Activated T-cell treated with anti-CD3 and anti-CD28 coated beads, Interleukin-2, amount 50 U/mL, for 72 hours (primary cell): ENCODE data around the gene SUMO4. TPM values are rescaled to one million over a fixed set of nuclear protein-coding genes. Genes with fewer than 3 reads are reported as not detected.
A peak's percentile ranks its signal among the peaks of the same experiment; 100 is the strongest.

Experiments
- ATAC-seq, 2 donors: fragments of 150-1000 bp; cut with Tn5 transposase; replicated peaks in 1 of 2; 2 replicates each; pipeline ENCODE4 v1.10.0; 2021; ENCODE audit warnings: moderate library complexity in 2 of 2, mild to moderate bottlenecking in 1 of 2
- DNase-seq, 2 donors: peaks; one replicate each; pipeline ENCODE4 v3.0.0; 2021 to 2022; ENCODE audit warnings: mixed read lengths in 1 of 2
- H3K27ac Mint-ChIP-seq: one replicate; pipeline ENCODE4 v1.8.0; 2022; ENCODE audit warnings: mild to moderate bottlenecking, moderate library complexity, mixed read lengths
- H3K27me3 Mint-ChIP-seq: one replicate; pipeline ENCODE4 v1.8.0; 2022; ENCODE audit warnings: low read depth, mixed read lengths
- H3K36me3 Mint-ChIP-seq, 2 donors: one replicate each; pipeline ENCODE4 v1.8.0; 2022; ENCODE audit warnings: mixed read lengths in 2 of 2, mild to moderate bottlenecking in 1 of 2; ENCODE audit not compliant: insufficient read depth in 2 of 2
- H3K4me1 Mint-ChIP-seq: one replicate; pipeline ENCODE4 v1.8.0; 2022; ENCODE audit warnings: low read depth, mixed read lengths
- H3K4me3 Mint-ChIP-seq, 2 donors: one replicate each; pipeline ENCODE4 v1.8.0; 2022; ENCODE audit warnings: mild to moderate bottlenecking in 2 of 2, mixed read lengths in 2 of 2, moderate library complexity in 2 of 2
- H3K9me3 Mint-ChIP-seq, 2 donors: one replicate each; pipeline ENCODE4 v1.8.0; 2022; ENCODE audit warnings: mixed read lengths in 2 of 2
- total RNA-seq, 2 donors: library from RNA; stranded (reverse); gene quantifications; one replicate each; pipeline ENCODE4 v1.2.3, GENCODE V29; 2022

The SUMO4 gene
- total RNA-seq: 1 to 10 TPM; 5.4 to 7.2 TPM

DNA sequence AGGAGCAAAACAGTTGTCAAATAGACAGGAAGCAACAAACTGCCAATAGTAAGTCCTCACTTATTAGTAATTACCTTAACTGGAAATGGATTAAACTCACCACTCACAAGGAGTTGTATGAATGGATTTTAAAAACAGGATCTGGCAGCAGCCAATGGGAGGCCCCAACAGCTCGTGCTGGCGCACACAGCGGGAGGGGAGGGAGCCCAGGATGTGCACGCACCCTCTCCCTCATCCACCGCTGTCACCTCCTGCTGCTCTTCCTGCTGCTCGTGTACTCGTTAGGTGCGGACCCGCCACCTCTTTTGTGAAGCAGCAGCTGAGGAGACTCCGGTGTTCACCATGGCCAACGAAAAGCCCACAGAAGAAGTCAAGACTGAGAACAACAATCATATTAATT lies at the start of gene SUMO4:
SUMO4 (plus strand) TSS at position 213 of the 400 bp plus-strand sequence; CDS start at position 343, 130 bp downstream.
- Mint-ChIP-seq H3K4me3 (no peak within 1 kb of the TSS), H3K9me3 (peaks cover 0 to 1% of the 10 kb centered on the region in 2 donors), H3K27ac (peak within 1 kb of the TSS; percentile 42), H3K27me3 (no peaks in the 10 kb centered on the region), H3K4me1 (peaks cover 31% of the 10 kb centered on the region), H3K36me3 (peaks cover 35 to 72% of the 10 kb centered on the region in 2 donors)
- ATAC-seq (no peak), DNase-seq (no peak)

DNA sequence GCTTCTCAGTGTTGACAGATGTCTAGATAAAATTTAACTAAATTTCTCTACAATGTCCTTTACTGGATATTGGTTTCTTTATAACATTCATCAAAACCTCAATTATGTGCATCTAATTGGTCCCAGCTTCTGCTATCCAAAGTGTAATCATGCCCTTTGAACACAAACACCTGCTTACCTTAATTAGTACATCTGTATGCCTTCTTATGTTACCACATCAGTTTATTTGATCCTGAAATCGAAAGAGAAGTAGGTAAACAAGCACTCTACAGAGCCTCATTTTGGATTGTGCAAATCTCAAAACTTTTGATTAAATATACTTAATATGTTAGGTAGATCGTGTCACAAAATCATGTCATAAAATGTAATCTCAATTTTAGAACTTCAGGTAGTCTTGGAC lies 46.1 kb upstream of the SUMO4 start:
- peaks cover 81% of the 10 kb centered on the region for H3K4me1 Mint-ChIP-seq
- no peaks in the 10 kb centered on the region for H3K27me3 Mint-ChIP-seq
- no peak overlapping the region for H3K27ac Mint-ChIP-seq
- no peak overlapping the region for H3K4me3 Mint-ChIP-seq
- ATAC-seq: no peak
- H3K9me3 Mint-ChIP-seq: no peaks in the 10 kb centered on the region
- H3K36me3 Mint-ChIP-seq: peaks cover 2 to 6% of the 10 kb centered on the region in 2 donors
- no peak for DNase-seq

DNA sequence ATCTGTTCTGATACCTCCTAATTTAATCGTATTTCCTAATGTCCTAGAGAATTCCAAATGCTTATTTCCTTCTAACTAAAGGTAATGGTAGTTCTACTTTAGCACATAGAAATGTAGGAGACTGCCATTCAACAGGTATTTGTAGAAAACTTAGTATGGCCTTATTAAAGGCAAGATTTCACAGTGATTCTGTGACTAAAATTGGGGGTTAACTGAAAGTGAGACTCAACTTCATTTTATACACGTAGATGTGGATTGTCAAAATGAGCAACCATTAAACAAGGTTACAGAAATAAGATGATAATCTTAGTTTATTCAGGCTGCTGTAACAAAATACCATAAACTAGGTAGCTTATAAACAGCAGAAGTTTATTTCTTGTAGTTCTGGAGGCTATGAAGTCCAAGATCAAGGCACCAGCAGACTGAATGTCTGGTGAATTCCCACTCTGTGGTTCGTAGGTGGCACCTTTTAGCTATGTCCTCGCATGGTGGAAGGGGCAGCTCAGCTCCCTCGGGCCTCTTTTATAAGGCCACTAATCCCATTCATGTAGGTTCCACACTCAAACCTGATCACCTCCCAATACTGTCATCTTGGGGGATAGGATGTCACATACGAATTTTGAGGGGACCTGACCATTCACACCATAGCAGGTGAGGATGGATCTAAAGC lies 43.8 kb upstream of the SUMO4 start:
- Mint-ChIP-seq H3K4me3 (peak overlapping the region in 1 of 2 donors; percentile 19), H3K36me3 (peaks cover 9 to 17% of the 10 kb centered on the region in 2 donors), H3K4me1 (peaks cover 78% of the 10 kb centered on the region), H3K27ac (peak overlapping the region; percentile 14), H3K27me3 (no peaks in the 10 kb centered on the region), H3K9me3 (no peaks in the 10 kb centered on the region)
- no peak for ATAC-seq
- no peak for DNase-seq

DNA sequence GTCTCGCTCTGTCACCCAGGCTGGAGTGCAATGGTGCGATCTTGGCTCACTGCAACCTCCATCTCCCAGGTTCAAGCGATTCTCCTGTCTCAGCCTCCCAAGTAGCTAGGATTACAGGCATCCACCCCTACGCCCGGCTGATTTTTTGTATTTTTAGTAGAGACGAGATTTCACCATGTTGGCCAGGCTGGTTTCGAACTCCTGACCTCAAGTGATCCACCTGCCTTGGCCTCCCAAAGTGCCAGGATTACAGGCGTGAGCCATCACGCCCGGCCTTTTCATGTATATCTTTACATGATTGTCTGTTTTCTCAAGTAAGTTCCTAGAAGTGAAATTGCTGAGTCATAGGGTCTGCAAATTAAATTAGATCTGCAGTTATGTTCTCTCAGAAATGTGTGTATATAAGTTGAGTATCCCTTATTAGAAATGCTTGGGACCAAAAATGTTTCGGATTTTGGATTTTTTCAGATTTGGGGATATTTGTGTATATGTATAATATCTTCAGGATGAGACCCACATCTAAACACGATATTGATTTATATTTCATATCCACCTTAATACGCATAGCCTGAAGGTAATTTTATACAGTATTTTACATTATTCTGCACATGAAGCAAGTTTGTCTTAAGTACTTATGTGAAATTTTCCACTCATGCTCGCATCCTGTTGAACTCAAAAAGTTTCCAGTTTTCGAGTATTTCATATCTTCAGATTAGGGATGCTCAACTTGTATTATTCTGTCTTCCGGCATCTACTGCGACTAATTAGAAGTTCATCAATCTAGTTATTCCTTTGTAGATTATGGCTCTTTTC lies 42.1 kb upstream of the SUMO4 start:
- DNase-seq (no peak), ATAC-seq (no peak)
- Mint-ChIP-seq H3K4me3 (peak overlapping the region in 1 of 2 donors; percentile 47), H3K27me3 (no peaks in the 10 kb centered on the region), H3K4me1 (peaks cover 83% of the 10 kb centered on the region), H3K9me3 (peaks cover 1 to 4% of the 10 kb centered on the region in 2 donors), H3K36me3 (peaks cover 18 to 25% of the 10 kb centered on the region in 2 donors), H3K27ac (peak overlapping the region; percentile 75)

DNA sequence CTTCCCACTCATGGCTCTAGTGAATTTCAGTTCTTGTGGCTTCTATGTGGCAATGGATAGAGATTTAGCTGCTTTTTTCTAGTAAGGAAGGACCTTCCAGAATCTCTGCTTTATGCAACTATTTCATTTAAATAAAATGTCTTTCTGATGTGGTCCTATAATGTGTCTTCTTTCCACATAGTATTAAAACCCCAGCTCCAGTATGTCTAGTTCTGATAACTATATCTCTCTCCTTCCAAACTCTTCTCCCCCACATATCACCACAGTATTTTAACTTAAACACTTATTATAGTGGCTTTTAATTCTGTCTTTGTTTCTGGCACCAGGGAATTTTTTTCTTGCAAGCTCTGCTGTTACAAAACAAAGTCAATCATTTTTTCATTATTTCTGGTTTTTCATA lies 40.6 kb upstream of the SUMO4 start:
- Mint-ChIP-seq H3K36me3 (peaks cover 18 to 29% of the 10 kb centered on the region in 2 donors), H3K9me3 (peaks cover 1 to 4% of the 10 kb centered on the region in 2 donors), H3K4me1 (peaks cover 80% of the 10 kb centered on the region)

DNA sequence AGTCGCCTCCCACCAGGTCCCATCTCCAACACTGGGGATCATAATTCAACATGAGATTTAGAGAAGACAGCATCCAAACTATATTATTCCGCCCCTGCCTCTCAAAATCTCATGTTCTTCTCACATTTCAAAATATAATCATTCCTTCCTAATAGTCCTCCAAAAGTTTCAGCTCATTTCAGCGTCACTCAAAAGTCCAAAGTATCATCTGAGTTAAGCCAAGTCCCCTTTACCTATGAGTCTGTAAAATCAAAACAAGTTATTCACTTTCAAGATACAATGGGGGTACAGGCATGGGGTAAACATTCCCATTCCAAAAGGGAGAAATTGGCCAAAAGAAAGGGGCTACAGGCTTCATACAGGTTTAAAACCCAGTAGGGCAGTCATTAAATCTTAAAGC lies 39.5 kb upstream of the SUMO4 start:
- DNase-seq (no peak), ATAC-seq (no peak)
- H3K4me1 Mint-ChIP-seq: peaks cover 69% of the 10 kb centered on the region
- H3K27me3 Mint-ChIP-seq: no peaks in the 10 kb centered on the region
- H3K36me3 Mint-ChIP-seq: peaks cover 18 to 29% of the 10 kb centered on the region in 2 donors
- H3K4me3 Mint-ChIP-seq: no peak overlapping the region
- H3K9me3 Mint-ChIP-seq: peaks cover 1 to 4% of the 10 kb centered on the region in 2 donors
- peak overlapping the region; percentile 91 for H3K27ac Mint-ChIP-seq

More for the DNA sequence above, 40.6 kb upstream of the SUMO4 start:
- peak overlapping the region in 1 of 2 donors; percentile 21 for H3K4me3 Mint-ChIP-seq
- H3K27me3 Mint-ChIP-seq: no peaks in the 10 kb centered on the region
- no peak for ATAC-seq
- peak overlapping the region; percentile 61 for H3K27ac Mint-ChIP-seq
- no peak for DNase-seq

DNA sequence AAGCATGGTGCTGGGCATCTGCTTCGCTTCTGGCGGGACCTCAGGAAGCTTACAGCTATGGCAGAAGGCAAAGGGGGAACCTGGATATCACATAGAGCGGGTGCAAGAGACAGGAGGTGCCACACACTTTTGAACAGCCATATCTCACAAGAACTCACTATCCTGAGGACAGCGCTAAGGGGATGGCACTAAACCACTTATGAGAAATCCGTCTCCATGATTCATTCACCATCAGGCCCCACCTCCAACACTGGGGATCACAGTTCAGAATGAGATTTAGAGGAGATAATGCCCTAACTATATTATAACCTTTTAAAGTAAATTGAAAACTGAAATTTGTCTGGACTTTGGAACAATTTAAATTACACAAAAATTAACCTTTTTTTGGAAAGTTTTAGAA lies 37.8 kb upstream of the SUMO4 start:
- peak overlapping the region; percentile 85 for H3K27ac Mint-ChIP-seq
- ATAC-seq: peak; percentile 71
- peaks cover 55% of the 10 kb centered on the region for H3K4me1 Mint-ChIP-seq
- H3K9me3 Mint-ChIP-seq: peaks cover 1 to 4% of the 10 kb centered on the region in 2 donors
- peaks cover 18 to 29% of the 10 kb centered on the region in 2 donors for H3K36me3 Mint-ChIP-seq
- peak overlapping the region; percentile 8 to 54 for H3K4me3 Mint-ChIP-seq
- no peaks in the 10 kb centered on the region for H3K27me3 Mint-ChIP-seq
- peak in 1 of 2 donors; percentile 34 for DNase-seq

DNA sequence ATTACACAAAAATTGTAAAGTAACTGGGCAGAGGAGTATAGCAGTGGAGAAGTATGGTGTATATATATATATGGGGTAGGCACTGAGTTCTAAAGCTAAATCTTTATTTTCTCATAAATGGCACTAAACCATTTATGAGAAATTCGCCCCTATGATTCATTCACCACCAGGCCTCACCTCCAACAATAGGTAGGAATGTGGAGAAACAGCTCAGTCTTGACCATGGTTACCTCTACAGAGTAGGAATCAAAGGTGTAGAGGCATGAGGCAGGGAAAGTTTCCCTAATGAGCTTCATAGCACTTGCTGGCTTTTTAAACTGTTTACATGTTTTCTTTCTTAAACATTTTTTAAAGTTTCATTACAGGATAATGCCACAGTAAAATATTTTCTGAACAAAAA lies 36.9 kb upstream of the SUMO4 start:
- peak in 1 of 2 donors; percentile 22 for DNase-seq
- peaks cover 1 to 4% of the 10 kb centered on the region in 2 donors for H3K9me3 Mint-ChIP-seq

DNA sequence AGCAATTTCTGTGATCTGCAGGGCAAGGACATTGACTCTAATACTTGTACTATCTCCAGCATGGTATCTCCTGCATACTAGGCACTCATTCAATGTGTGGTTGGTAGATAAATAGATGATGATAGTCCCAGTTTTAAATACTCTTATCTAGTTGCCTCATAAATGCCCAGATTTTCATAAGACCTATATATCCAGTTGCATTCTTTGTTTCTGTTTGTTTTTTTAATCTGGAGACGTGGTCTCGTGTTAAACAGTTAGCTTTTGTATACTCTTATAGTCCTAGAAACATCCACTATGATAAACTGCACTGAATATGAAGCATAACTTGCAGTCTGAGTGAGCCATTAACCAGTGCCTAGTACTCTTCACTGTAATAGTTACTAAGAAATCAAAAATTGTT lies 35.5 kb upstream of the SUMO4 start:
- ATAC-seq (no peak), DNase-seq (no peak)
- Mint-ChIP-seq H3K27me3 (no peaks in the 10 kb centered on the region), H3K4me1 (peaks cover 37% of the 10 kb centered on the region), H3K27ac (peak overlapping the region; percentile 48), H3K9me3 (peaks cover 1 to 4% of the 10 kb centered on the region in 2 donors), H3K36me3 (peaks cover 16 to 22% of the 10 kb centered on the region in 2 donors), H3K4me3 (peak overlapping the region in 1 of 2 donors; percentile 62)

More for the DNA sequence above, 36.9 kb upstream of the SUMO4 start:
- Mint-ChIP-seq H3K27me3 (no peaks in the 10 kb centered on the region), H3K4me1 (peaks cover 47% of the 10 kb centered on the region), H3K36me3 (peaks cover 18 to 29% of the 10 kb centered on the region in 2 donors), H3K27ac (no peak overlapping the region), H3K4me3 (no peak overlapping the region)
- ATAC-seq: peak in 1 of 2 donors; percentile 44

DNA sequence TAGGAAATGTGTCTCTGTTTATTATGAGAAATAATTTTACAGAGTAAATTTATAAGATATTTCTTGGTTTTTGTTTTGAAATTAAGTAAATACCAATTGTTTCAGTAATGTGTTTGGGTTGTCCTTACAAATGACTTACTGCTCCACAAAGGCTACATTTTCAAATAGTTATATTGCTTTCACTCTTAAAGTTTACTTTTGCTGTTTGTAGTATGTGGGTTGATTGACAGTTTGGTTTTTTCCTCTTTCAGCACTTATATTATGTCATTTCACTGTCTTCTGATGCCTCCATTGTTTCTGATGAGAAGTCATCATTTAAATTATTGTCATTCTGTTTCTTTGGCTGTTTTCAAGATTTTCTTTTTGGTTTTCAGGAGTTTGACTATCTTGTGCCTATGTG lies 34.9 kb upstream of the SUMO4 start:
- no peak for DNase-seq
- H3K9me3 Mint-ChIP-seq: peaks cover 1 to 4% of the 10 kb centered on the region in 2 donors
- H3K27me3 Mint-ChIP-seq: no peaks in the 10 kb centered on the region
- peak overlapping the region; percentile 48 for H3K27ac Mint-ChIP-seq
- peaks cover 41% of the 10 kb centered on the region for H3K4me1 Mint-ChIP-seq
- no peak for ATAC-seq
- H3K4me3 Mint-ChIP-seq: peak overlapping the region in 1 of 2 donors; percentile 38
- H3K36me3 Mint-ChIP-seq: peaks cover 16 to 20% of the 10 kb centered on the region in 2 donors

DNA sequence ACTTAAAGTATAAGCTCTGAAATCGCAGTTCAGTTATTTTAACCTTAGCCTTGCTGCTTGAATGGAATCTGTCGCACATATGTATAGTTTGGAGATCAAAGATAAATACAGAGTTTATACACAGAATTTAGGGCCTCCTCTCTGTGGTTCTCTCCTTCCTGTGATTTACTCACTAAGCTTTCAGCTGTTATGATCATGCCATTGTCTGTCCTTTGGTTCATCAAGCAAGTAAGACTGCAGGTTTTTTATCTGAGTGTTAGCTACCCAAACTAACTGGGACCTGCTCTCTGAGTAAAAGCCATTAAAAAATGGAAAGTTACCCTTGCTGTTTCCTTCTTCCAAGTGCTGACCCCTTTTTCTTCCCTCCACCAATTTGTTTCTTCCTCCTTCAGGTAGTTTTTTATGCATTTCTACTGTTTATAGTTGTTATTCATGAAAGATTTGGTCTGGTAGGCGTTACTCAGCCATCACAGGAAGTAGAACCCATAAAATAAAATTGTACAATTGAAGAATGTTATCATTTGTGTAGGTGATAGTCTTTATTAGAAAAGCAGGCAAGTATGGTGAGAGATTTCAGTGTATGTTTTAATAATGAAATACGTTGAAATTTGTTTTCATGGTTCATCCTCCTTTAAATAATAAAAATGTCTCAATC lies 33.7 kb upstream of the SUMO4 start:
- H3K9me3 Mint-ChIP-seq: peaks cover 1 to 4% of the 10 kb centered on the region in 2 donors
- peaks cover 14 to 20% of the 10 kb centered on the region in 2 donors for H3K36me3 Mint-ChIP-seq
- no peak overlapping the region for H3K27ac Mint-ChIP-seq
- no peaks in the 10 kb centered on the region for H3K27me3 Mint-ChIP-seq
- ATAC-seq (peak; percentile 52 to 64), DNase-seq (no peak)
- H3K4me3 Mint-ChIP-seq: no peak overlapping the region
- peaks cover 39% of the 10 kb centered on the region for H3K4me1 Mint-ChIP-seq

DNA sequence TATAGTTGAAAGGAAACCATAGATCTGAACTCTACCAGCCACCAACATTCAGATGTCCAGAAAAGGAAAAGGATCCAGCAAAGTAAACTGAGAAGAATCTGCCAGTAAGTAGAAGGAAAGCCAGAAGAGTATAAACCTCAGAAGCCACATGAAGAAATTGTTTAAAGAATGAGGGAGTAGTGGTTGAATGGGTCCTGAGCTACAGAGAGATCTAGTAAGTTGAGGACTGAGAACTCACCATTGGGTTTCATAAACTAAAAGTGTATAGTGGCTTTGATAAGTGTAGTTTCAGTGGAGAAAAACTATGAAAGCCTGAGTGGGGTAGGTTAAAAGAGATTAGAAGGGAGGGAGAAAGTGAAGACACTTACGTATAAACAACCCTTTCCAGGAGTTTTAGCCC lies 32.0 kb upstream of the SUMO4 start:
- DNase-seq: no peak
- ATAC-seq: peak; percentile 76 to 81
- Mint-ChIP-seq H3K4me1 (peaks cover 35% of the 10 kb centered on the region), H3K27ac (no peak overlapping the region), H3K9me3 (no peaks in the 10 kb centered on the region), H3K27me3 (no peaks in the 10 kb centered on the region), H3K36me3 (peaks cover 5 to 16% of the 10 kb centered on the region in 2 donors), H3K4me3 (no peak overlapping the region)

DNA sequence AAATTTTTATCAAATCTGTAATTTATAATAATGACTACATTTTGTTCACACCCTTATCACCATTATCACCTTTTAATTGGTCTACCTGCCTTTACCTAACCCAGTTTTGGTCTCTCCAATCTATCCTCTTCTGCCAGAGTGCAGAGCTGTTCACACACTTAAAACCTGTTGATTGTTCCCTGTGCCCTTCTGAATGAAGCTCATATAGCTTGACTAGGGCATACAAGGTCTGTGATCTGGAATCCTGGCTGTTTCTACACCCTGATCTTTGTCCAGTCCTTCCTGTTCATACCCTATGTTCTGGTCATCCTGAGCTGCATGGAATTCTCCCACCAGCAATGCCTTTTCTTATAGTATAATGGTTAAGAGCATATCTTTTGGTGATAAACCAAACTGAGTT lies 28.9 kb upstream of the SUMO4 start:
- H3K4me3 Mint-ChIP-seq: peak overlapping the region in 1 of 2 donors; percentile 3
- no peak for DNase-seq
- H3K4me1 Mint-ChIP-seq: peaks cover 59% of the 10 kb centered on the region
- no peaks in the 10 kb centered on the region for H3K9me3 Mint-ChIP-seq
- peaks cover 13 to 24% of the 10 kb centered on the region in 2 donors for H3K36me3 Mint-ChIP-seq
- no peak for ATAC-seq
- H3K27me3 Mint-ChIP-seq: no peaks in the 10 kb centered on the region
- H3K27ac Mint-ChIP-seq: peak overlapping the region; percentile 7
